ENCODE results near the gene CERKL. TPM values are rescaled to one million over a fixed set of nuclear protein-coding genes. Genes with fewer than 3 reads are reported as not detected.

Gene CERKL
- total and polyA plus RNA-seq, 2 donors (not counting 1 experiment from before 2014, with no cell fraction given), result 0.03 TPM; not detected in 1

DNA sequence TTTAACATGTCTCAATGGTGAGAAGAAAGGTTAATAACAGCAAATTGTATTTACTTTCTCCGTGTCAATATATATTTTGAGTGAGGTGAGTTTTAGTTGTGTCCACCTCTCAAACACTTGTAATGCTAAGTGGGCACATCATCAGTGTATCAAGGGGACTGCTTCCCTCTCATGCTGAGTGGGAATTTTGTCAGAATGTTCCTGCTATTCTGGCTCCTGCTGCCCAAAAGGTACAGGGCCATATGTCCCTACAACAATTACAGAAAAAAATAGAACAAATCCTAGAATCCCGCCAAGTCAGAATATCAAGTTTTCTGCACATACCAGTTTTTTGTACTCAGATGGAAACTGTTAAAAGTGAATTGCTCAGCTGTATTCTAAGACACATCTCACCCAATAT is 5.4 kb upstream of the CERKL start:
- no peak overlapping the region for H3K27ac Mint-ChIP-seq
- peaks cover 3% of the 10 kb centered on the region for H3K4me1 Mint-ChIP-seq
- H3K9me3 Mint-ChIP-seq (ENCODE audit: insufficient read depth), result peaks cover 9% of the 10 kb centered on the region
- DNase-seq (no peak), ATAC-seq (ENCODE audit: low read depth) (no peak)
- Histone ChIP-seq H3K4me1 (ENCODE audit: control insufficient read depth in 2 of 2, insufficient read depth in 2 of 2, low read length in 2 of 2) (peaks cover 3 to 5% of the 10 kb centered on the region in 2 donors), H4K20me1 (ENCODE audit: control insufficient read depth, insufficient read depth, low read length, poor library complexity, severe bottlenecking) (no peaks in the 10 kb centered on the region), H3K36me3 (replicated peaks in 1 of 2; ENCODE audit: control extremely low read depth in 1 of 2, control insufficient read depth in 1 of 2, extremely low read depth in 1 of 2, insufficient read depth in 2 of 2, low read length in 1 of 2) (no peaks in the 10 kb centered on the region), H3K4me2 (replicated peaks; ENCODE audit: low read depth, low read length, poor library complexity, severe bottlenecking) (no peak overlapping the region), H3K9me3 (ENCODE audit: control extremely low read depth in 1 of 3, control insufficient read depth in 2 of 3, insufficient read depth in 1 of 3, low read length in 2 of 3) (peaks cover 0 to 5% (median 2%) of the 10 kb centered on the region in 3 donors), H3K79me2 (ENCODE audit: control insufficient read depth, insufficient read depth, low read length) (no peaks in the 10 kb centered on the region), H3K9ac (ENCODE audit: low read length) (no peak overlapping the region), H3K4me3 (ENCODE audit: control extremely low read depth in 1 of 5, extremely low read depth in 1 of 5, insufficient read depth in 1 of 5, low read depth in 2 of 5, low read length in 4 of 5) (no peak overlapping the region), H3K27me3 (replicated peaks in 1 of 4; ENCODE audit: control extremely low read depth in 1 of 4, control insufficient read depth in 3 of 4, insufficient read depth in 4 of 4, low read length in 3 of 4) (peaks cover 0 to 9% (median 2%) of the 10 kb centered on the region in 4 experiments), H2AFZ (ENCODE audit: insufficient read depth, low read depth, low read length, poor library complexity, severe bottlenecking) (no peak overlapping the region), H3K27ac (ENCODE audit: low read length in 2 of 2) (no peak overlapping the region)
- ChIA-PET CTCF (no interaction called here), POLR2A (no interaction called here)
- intact Hi-C loops (cut with micrococcal nuclease), result no loop called here
- H3K27me3 Mint-ChIP-seq, result peaks cover 29% of the 10 kb centered on the region
- no CpG with 5 or more reads among the region's 2 CpGs for WGBS (ENCODE audit: insufficient coverage)
- TF ChIP-seq EZH2 (IDR thresholded peaks at IDR 0.05; ENCODE audit: borderline replicate concordance, insufficient read depth, low read depth, low read length, poor library complexity, severe bottlenecking), result no peak
- TF ChIP-seq, protein P1, sequence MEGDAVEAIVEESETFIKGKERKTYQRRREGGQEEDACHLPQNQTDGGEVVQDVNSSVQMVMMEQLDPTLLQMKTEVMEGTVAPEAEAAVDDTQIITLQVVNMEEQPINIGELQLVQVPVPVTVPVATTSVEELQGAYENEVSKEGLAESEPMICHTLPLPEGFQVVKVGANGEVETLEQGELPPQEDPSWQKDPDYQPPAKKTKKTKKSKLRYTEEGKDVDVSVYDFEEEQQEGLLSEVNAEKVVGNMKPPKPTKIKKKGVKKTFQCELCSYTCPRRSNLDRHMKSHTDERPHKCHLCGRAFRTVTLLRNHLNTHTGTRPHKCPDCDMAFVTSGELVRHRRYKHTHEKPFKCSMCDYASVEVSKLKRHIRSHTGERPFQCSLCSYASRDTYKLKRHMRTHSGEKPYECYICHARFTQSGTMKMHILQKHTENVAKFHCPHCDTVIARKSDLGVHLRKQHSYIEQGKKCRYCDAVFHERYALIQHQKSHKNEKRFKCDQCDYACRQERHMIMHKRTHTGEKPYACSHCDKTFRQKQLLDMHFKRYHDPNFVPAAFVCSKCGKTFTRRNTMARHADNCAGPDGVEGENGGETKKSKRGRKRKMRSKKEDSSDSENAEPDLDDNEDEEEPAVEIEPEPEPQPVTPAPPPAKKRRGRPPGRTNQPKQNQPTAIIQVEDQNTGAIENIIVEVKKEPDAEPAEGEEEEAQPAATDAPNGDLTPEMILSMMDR (IDR thresholded peaks at IDR 0.05), result no peak
- H3K4me3 Mint-ChIP-seq, result no peak overlapping the region

DNA sequence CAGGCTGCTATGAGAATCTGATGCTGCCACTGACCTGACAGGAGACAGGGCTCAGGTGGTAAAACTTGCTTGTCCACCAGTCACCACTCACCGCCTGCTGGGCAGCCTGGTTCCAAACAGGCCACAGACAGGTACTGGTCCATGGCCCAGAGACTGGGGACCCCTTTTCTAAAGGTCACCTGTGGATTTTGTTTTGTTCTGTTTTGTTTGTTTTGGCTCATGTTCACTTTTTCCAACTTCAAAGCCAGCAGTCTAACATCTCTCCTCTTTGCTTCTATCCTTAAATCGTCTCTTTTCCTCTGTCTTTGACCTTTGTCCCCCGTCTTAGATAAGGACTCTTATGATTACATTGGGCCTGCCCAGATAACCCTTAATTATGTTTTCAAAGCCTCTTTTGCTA is 3.3 kb upstream of the CERKL start:
- Histone ChIP-seq H3K9ac (ENCODE audit: low read length) (no peak overlapping the region), H3K4me2 (replicated peaks; ENCODE audit: low read depth, low read length, poor library complexity, severe bottlenecking) (no peak overlapping the region), H3K9me3 (ENCODE audit: control extremely low read depth in 1 of 3, control insufficient read depth in 2 of 3, insufficient read depth in 1 of 3, low read length in 2 of 3) (peaks cover 0 to 4% (median 0%) of the 10 kb centered on the region in 3 donors), H3K36me3 (replicated peaks in 1 of 2; ENCODE audit: control extremely low read depth in 1 of 2, control insufficient read depth in 1 of 2, extremely low read depth in 1 of 2, insufficient read depth in 2 of 2, low read length in 1 of 2) (no peaks in the 10 kb centered on the region), H3K4me1 (ENCODE audit: control insufficient read depth in 2 of 2, insufficient read depth in 2 of 2, low read length in 2 of 2) (peaks cover 15 to 17% of the 10 kb centered on the region in 2 donors), H3K27ac (ENCODE audit: low read length in 2 of 2) (no peak overlapping the region), H3K4me3 (ENCODE audit: control extremely low read depth in 1 of 5, extremely low read depth in 1 of 5, insufficient read depth in 1 of 5, low read depth in 2 of 5, low read length in 4 of 5) (no peak overlapping the region), H3K79me2 (ENCODE audit: control insufficient read depth, insufficient read depth, low read length) (no peaks in the 10 kb centered on the region), H3K27me3 (replicated peaks in 1 of 4; ENCODE audit: control extremely low read depth in 1 of 4, control insufficient read depth in 3 of 4, insufficient read depth in 4 of 4, low read length in 3 of 4) (peaks cover 0 to 19% (median 10%) of the 10 kb centered on the region in 4 experiments), H4K20me1 (ENCODE audit: control insufficient read depth, insufficient read depth, low read length, poor library complexity, severe bottlenecking) (no peaks in the 10 kb centered on the region), H2AFZ (ENCODE audit: insufficient read depth, low read depth, low read length, poor library complexity, severe bottlenecking) (no peak overlapping the region)
- peaks cover 33% of the 10 kb centered on the region for H3K27me3 Mint-ChIP-seq
- WGBS (ENCODE audit: insufficient coverage), result no CpG with 5 or more reads among the region's 3 CpGs
- no peak for ATAC-seq (ENCODE audit: low read depth)
- ChIA-PET CTCF (no interaction called here), POLR2A (no interaction called here)
- intact Hi-C loops (cut with micrococcal nuclease), result no loop called here
- no peak overlapping the region for H3K4me3 Mint-ChIP-seq
- TF ChIP-seq, protein P1 (IDR thresholded peaks at IDR 0.05), result no peak
- TF ChIP-seq EZH2 (IDR thresholded peaks at IDR 0.05; ENCODE audit: borderline replicate concordance, insufficient read depth, low read depth, low read length, poor library complexity, severe bottlenecking), result no peak
- no peak for DNase-seq
- H3K27ac Mint-ChIP-seq, result no peak overlapping the region
- H3K4me1 Mint-ChIP-seq, result peaks cover 12% of the 10 kb centered on the region
- no peaks in the 10 kb centered on the region for H3K9me3 Mint-ChIP-seq (ENCODE audit: insufficient read depth)

Measured in B cell (primary cell).